WTC11 (cell line): ENCODE data around the gene FAM136A.

Experiments used
- CTCF ChIP-seq: fragments of 200-600 bp; IDR thresholded peaks from 2 replicates; pipeline ENCODE4 v1.8.0; 2022; ENCODE audit warnings: antibody characterized with exemption
- ETV6 ChIP-seq: sonication (generic); formaldehyde crosslinking; IDR thresholded peaks from 2 replicates; pipeline ENCODE4 v1.8.1; 2022; ENCODE audit warnings: mild to moderate bottlenecking, missing genetic modification reagents
- ZNF396 ChIP-seq: fragments of 250-450 bp; sonication (Bioruptor Pico); IDR thresholded peaks from 2 replicates; pipeline ENCODE4 v1.8.0; 2021; ENCODE audit warnings: mild to moderate bottlenecking, moderate library complexity, borderline replicate concordance

GRCh38 chr2:70250434-70250833, 51.4 kb downstream of the FAM136A start:
- TF ChIP-seq ZNF396 (no peak), CTCF (no peak), ETV6 (CRISPR knock-in tag) (no peak)
